ENCODE results near the gene FUT2.
"Not testable (repeated sequence)": the region's sequence is repeated elsewhere in the genome, so short reads cannot be mapped to it uniquely, and the experiment has no call there.

The FUT2 gene

GRCh38 chr19:48651683-48652048 lies 44.1 kb upstream of the FUT2 start:
- no peaks in the 10 kb centered on the region for H3K9me3 Mint-ChIP-seq
- TF ChIP-seq CTCF (IDR thresholded peaks at IDR 0.05) = no peak
- H3K27ac Mint-ChIP-seq = no peak overlapping the region
- no peak overlapping the region for H3K4me3 Mint-ChIP-seq
- H3K36me3 Mint-ChIP-seq (ENCODE audit: low read depth) = no peaks in the 10 kb centered on the region
- peaks cover 2% of the 10 kb centered on the region for H3K27me3 Mint-ChIP-seq (ENCODE audit: low read depth, poor library complexity)
- DNase-seq = no peak
- peaks cover 27% of the 10 kb centered on the region for H3K4me1 Mint-ChIP-seq

- Mint-ChIP-seq H3K9me3 (no peaks in the 10 kb centered on the region), H3K4me1 (peaks cover 21% of the 10 kb centered on the region), H3K27ac (peak overlapping the region; percentile 89), H3K27me3 (ENCODE audit: low read depth, poor library complexity) (peaks cover 11% of the 10 kb centered on the region), H3K36me3 (ENCODE audit: low read depth) (no peaks in the 10 kb centered on the region), H3K4me3 (no peak overlapping the region)
- no peak for TF ChIP-seq CTCF (IDR thresholded peaks at IDR 0.05)
- DNase-seq = no peak
Measured at GRCh38 chr19:48654299-48655059, 41.3 kb upstream of the FUT2 start.

- H3K27me3 Mint-ChIP-seq (ENCODE audit: low read depth, poor library complexity) = peaks cover 11% of the 10 kb centered on the region
- DNase-seq = no peak
- no peak for TF ChIP-seq CTCF (IDR thresholded peaks at IDR 0.05)
- peaks cover 26% of the 10 kb centered on the region for H3K4me1 Mint-ChIP-seq
- H3K36me3 Mint-ChIP-seq (ENCODE audit: low read depth) = no peaks in the 10 kb centered on the region
- no peaks in the 10 kb centered on the region for H3K9me3 Mint-ChIP-seq
- H3K27ac Mint-ChIP-seq = no peak overlapping the region
- H3K4me3 Mint-ChIP-seq = no peak overlapping the region
Measured at GRCh38 chr19:48656840-48657474, 38.8 kb upstream of the FUT2 start.

- Mint-ChIP-seq H3K27me3 (ENCODE audit: low read depth, poor library complexity) (peaks cover 11% of the 10 kb centered on the region), H3K4me1 (peaks cover 32% of the 10 kb centered on the region)
- H3K4me3 Mint-ChIP-seq; H3K9me3 Mint-ChIP-seq; H3K27ac Mint-ChIP-seq; DNase-seq; H3K36me3 Mint-ChIP-seq (ENCODE audit: low read depth): not testable (repeated sequence)
Measured at GRCh38 chr19:48657828-48658227, 37.9 kb upstream of the FUT2 start.

- Mint-ChIP-seq H3K27ac (peak overlapping the region; percentile 2), H3K9me3 (no peaks in the 10 kb centered on the region), H3K4me3 (no peak overlapping the region)
Measured at GRCh38 chr19:48658483-48658882, 37.3 kb upstream of the FUT2 start.

GRCh38 chr19:48659768-48660167 lies 36.0 kb upstream of the FUT2 start:
- peaks cover 29% of the 10 kb centered on the region for H3K4me1 Mint-ChIP-seq
- H3K4me3 Mint-ChIP-seq = no peak overlapping the region
- H3K9me3 Mint-ChIP-seq = no peaks in the 10 kb centered on the region
- no peak for DNase-seq
- H3K27me3 Mint-ChIP-seq (ENCODE audit: low read depth, poor library complexity) = peaks cover 11% of the 10 kb centered on the region
- no peak overlapping the region for H3K27ac Mint-ChIP-seq
- TF ChIP-seq CTCF (IDR thresholded peaks at IDR 0.05) = no peak
- no peaks in the 10 kb centered on the region for H3K36me3 Mint-ChIP-seq (ENCODE audit: low read depth)

More at GRCh38 chr19:48658483-48658882, 37.3 kb upstream of the FUT2 start:
- Mint-ChIP-seq H3K36me3 (ENCODE audit: low read depth) (no peaks in the 10 kb centered on the region), H3K4me1 (peaks cover 36% of the 10 kb centered on the region), H3K27me3 (ENCODE audit: low read depth, poor library complexity) (peaks cover 11% of the 10 kb centered on the region)
- no peak for TF ChIP-seq CTCF (IDR thresholded peaks at IDR 0.05)
- no peak for DNase-seq
